ENCODE measurements around the gene SGPP1.
"Not testable (repeated sequence)": the region's sequence is repeated elsewhere in the genome, so short reads cannot be mapped to it uniquely, and the experiment has no call there.

- not testable (repeated sequence) for TF ChIP-seq CTCF (tag by site-specific recombination; IDR thresholded peaks at IDR 0.05); ZBTB11 (tag by site-specific recombination; conservative IDR thresholded peaks at IDR 0.05; ENCODE audit: low read depth); ZBTB49 (tag by site-specific recombination; IDR thresholded peaks at IDR 0.05; ENCODE audit: low read depth)
Measured at GRCh38 chr14:63751076-63751475, 23.2 kb upstream of the SGPP1 start.

Data from HEK293 (cell line).